ENCODE measurements around the gene RMP24.

The RMP24 gene

GRCh38 chr18:35942661-35943060, 29.8 kb upstream of the RMP24 start:
- DNase-seq (ENCODE audit: low read depth, low spot score), result no peak
- in situ Hi-C loops (cut with HindIII; ENCODE audit: low sequenced_read_pairs), result no loop called here
- TF ChIP-seq CTCF (IDR thresholded peaks at IDR 0.05; ENCODE audit: low read depth, low read length), result no peak
- H3K4me3 ChIP-seq (ENCODE audit: low read depth, low read length), result no peak overlapping the region

GRCh38 chr18:35948080-35948479, 24.4 kb upstream of the RMP24 start:
- in situ Hi-C loops (cut with HindIII; ENCODE audit: low sequenced_read_pairs), result no loop called here

GRCh38 chr18:35949090-35949489, 23.4 kb upstream of the RMP24 start:
- in situ Hi-C loops (cut with HindIII; ENCODE audit: low sequenced_read_pairs), result no loop called here
- no peak for DNase-seq (ENCODE audit: low read depth, low spot score)
- no peak for TF ChIP-seq CTCF (IDR thresholded peaks at IDR 0.05; ENCODE audit: low read depth, low read length)
- no peak overlapping the region for H3K4me3 ChIP-seq (ENCODE audit: low read depth, low read length)

More at GRCh38 chr18:35948080-35948479, 24.4 kb upstream of the RMP24 start:
- H3K4me3 ChIP-seq (ENCODE audit: low read depth, low read length), result no peak overlapping the region
- TF ChIP-seq CTCF (IDR thresholded peaks at IDR 0.05; ENCODE audit: low read depth, low read length), result no peak
- DNase-seq (ENCODE audit: low read depth, low spot score), result no peak

- DNase-seq (ENCODE audit: low read depth, low spot score), result peak; percentile 73
- H3K4me3 ChIP-seq (ENCODE audit: low read depth, low read length), result peak overlapping the region; percentile 51
- in situ Hi-C loops (cut with HindIII; ENCODE audit: low sequenced_read_pairs), result no loop called here
- TF ChIP-seq CTCF (IDR thresholded peaks at IDR 0.05; ENCODE audit: low read depth, low read length), result peak; percentile 92
Observed at GRCh38 chr18:35949903-35950627, 22.4 kb upstream of the RMP24 start.

- no peak for DNase-seq (ENCODE audit: low read depth, low spot score)
- in situ Hi-C loops (cut with HindIII; ENCODE audit: low sequenced_read_pairs), result no loop called here
- peak overlapping the region; percentile 51 for H3K4me3 ChIP-seq (ENCODE audit: low read depth, low read length)
- no peak for TF ChIP-seq CTCF (IDR thresholded peaks at IDR 0.05; ENCODE audit: low read depth, low read length)
Observed at GRCh38 chr18:35950628-35950982, 21.9 kb upstream of the RMP24 start.

GRCh38 chr18:35953688-35954087, 18.8 kb upstream of the RMP24 start:
- TF ChIP-seq CTCF (IDR thresholded peaks at IDR 0.05; ENCODE audit: low read depth, low read length), result no peak

More at GRCh38 chr18:35953688-35954087, 18.8 kb upstream of the RMP24 start:
- in situ Hi-C loops (cut with HindIII; ENCODE audit: low sequenced_read_pairs), result no loop called here
- DNase-seq (ENCODE audit: low read depth, low spot score), result no peak
- H3K4me3 ChIP-seq (ENCODE audit: low read depth, low read length), result no peak overlapping the region
